ENCODE measurements around the gene PEX1. TPM values are rescaled to one million over a fixed set of nuclear protein-coding genes. Genes with fewer than 3 reads are reported as not detected.

The PEX1 gene
- total and polyA plus RNA-seq, 2 experiments from 2014 or later = 22.5 to 25.4 TPM

DNA sequence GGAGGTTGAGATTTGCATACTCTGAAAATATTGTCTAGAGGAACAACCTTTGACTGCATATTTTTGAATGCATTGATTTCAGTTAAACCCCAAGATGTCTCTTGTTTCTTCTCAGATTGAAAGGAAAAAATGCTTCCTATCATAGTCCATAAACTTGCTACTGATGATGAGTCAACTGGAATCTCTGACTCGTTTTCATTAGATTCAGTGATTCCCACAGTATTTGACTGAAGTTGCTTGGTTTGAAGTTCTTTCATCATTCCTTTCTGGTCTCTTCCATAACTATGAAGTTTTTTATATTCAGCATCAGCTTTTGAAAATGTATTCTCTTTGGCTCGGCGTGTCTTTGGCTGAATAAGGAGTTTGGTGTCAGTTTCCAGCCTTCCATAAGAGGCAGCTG is 10.7 kb downstream of the PEX1 start:
- DNase-seq (ENCODE audit: low spot score) = no peak
- Histone ChIP-seq H3K4me2 (no peak overlapping the region), H3F3A (replicated peaks; ENCODE audit: low read depth) (no peaks in the 10 kb centered on the region), H2AFZ (no peak overlapping the region), H3K9me2 (ENCODE audit: insufficient read depth) (no peaks in the 10 kb centered on the region), H3K79me2 (replicated peaks; ENCODE audit: insufficient read depth) (no peaks in the 10 kb centered on the region; the same call in 1 of the 2 replicates), H3K36me3 (ENCODE audit: insufficient read depth) (peaks cover 18% of the 10 kb centered on the region; the same call in 1 of the 2 replicates), H3K27me3 (ENCODE audit: insufficient read depth) (no peaks in the 10 kb centered on the region), H3K4me3 (no peak overlapping the region), H3K4me1 (ENCODE audit: insufficient read depth) (no peaks in the 10 kb centered on the region), H4K20me1 (replicated peaks; ENCODE audit: insufficient read depth) (peaks cover 3% of the 10 kb centered on the region; the same call in 1 of the 2 replicates), H3K27ac (ENCODE audit: low read depth) (no peak overlapping the region)
- Mint-ChIP-seq H3K36me3 (ENCODE audit: low read depth) (peaks cover 20% of the 10 kb centered on the region; the same call in 2 of the 3 replicates), H3K9me3 (no peaks in the 10 kb centered on the region), H3K27ac (no peak overlapping the region), H3K27me3 (ENCODE audit: insufficient read depth, low read depth, poor library complexity) (no peaks in the 10 kb centered on the region), H3K4me3 (no peak overlapping the region), H3K4me1 (no peaks in the 10 kb centered on the region)
- ATAC-seq = no peak
- TF ChIP-seq CREB1 (CRISPR knock-in tag; IDR thresholded peaks at IDR 0.05; ENCODE audit: low read depth) (no peak), NANOG (IDR thresholded peaks at IDR 0.05; ENCODE audit: borderline replicate concordance) (no peak), POLR2AphosphoS5 (IDR thresholded peaks at IDR 0.05; ENCODE audit: low read depth) (no peak), STAT1 (IDR thresholded peaks at IDR 0.05; ENCODE audit: unreplicated experiment) (no peak), ZNF114 (CRISPR knock-in tag; IDR thresholded peaks at IDR 0.05) (no peak), ZNF331 (CRISPR knock-in tag; IDR thresholded peaks at IDR 0.05; ENCODE audit: low read depth) (no peak), EZH2 (IDR thresholded peaks at IDR 0.05; ENCODE audit: low read depth, unreplicated experiment) (no peak), JUNB (IDR thresholded peaks at IDR 0.05; ENCODE audit: unreplicated experiment) (no peak), EZH2phosphoT487 (IDR thresholded peaks at IDR 0.05; ENCODE audit: unreplicated experiment) (no peak)
- TF ChIP-seq, protein P1, sequence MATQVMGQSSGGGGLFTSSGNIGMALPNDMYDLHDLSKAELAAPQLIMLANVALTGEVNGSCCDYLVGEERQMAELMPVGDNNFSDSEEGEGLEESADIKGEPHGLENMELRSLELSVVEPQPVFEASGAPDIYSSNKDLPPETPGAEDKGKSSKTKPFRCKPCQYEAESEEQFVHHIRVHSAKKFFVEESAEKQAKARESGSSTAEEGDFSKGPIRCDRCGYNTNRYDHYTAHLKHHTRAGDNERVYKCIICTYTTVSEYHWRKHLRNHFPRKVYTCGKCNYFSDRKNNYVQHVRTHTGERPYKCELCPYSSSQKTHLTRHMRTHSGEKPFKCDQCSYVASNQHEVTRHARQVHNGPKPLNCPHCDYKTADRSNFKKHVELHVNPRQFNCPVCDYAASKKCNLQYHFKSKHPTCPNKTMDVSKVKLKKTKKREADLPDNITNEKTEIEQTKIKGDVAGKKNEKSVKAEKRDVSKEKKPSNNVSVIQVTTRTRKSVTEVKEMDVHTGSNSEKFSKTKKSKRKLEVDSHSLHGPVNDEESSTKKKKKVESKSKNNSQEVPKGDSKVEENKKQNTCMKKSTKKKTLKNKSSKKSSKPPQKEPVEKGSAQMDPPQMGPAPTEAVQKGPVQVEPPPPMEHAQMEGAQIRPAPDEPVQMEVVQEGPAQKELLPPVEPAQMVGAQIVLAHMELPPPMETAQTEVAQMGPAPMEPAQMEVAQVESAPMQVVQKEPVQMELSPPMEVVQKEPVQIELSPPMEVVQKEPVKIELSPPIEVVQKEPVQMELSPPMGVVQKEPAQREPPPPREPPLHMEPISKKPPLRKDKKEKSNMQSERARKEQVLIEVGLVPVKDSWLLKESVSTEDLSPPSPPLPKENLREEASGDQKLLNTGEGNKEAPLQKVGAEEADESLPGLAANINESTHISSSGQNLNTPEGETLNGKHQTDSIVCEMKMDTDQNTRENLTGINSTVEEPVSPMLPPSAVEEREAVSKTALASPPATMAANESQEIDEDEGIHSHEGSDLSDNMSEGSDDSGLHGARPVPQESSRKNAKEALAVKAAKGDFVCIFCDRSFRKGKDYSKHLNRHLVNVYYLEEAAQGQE (IDR thresholded peaks at IDR 0.05; ENCODE audit: unreplicated experiment) = no peak
- TF ChIP-seq, protein P2, sequence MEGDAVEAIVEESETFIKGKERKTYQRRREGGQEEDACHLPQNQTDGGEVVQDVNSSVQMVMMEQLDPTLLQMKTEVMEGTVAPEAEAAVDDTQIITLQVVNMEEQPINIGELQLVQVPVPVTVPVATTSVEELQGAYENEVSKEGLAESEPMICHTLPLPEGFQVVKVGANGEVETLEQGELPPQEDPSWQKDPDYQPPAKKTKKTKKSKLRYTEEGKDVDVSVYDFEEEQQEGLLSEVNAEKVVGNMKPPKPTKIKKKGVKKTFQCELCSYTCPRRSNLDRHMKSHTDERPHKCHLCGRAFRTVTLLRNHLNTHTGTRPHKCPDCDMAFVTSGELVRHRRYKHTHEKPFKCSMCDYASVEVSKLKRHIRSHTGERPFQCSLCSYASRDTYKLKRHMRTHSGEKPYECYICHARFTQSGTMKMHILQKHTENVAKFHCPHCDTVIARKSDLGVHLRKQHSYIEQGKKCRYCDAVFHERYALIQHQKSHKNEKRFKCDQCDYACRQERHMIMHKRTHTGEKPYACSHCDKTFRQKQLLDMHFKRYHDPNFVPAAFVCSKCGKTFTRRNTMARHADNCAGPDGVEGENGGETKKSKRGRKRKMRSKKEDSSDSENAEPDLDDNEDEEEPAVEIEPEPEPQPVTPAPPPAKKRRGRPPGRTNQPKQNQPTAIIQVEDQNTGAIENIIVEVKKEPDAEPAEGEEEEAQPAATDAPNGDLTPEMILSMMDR (conservative IDR thresholded peaks at IDR 0.05; ENCODE audit: low read depth in 2 of 2) = no peak
- TF ChIP-seq, protein P3, sequence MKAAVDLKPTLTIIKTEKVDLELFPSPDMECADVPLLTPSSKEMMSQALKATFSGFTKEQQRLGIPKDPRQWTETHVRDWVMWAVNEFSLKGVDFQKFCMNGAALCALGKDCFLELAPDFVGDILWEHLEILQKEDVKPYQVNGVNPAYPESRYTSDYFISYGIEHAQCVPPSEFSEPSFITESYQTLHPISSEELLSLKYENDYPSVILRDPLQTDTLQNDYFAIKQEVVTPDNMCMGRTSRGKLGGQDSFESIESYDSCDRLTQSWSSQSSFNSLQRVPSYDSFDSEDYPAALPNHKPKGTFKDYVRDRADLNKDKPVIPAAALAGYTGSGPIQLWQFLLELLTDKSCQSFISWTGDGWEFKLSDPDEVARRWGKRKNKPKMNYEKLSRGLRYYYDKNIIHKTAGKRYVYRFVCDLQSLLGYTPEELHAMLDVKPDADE (IDR thresholded peaks at IDR 0.05) = no peak
- TF ChIP-seq, protein P4, sequence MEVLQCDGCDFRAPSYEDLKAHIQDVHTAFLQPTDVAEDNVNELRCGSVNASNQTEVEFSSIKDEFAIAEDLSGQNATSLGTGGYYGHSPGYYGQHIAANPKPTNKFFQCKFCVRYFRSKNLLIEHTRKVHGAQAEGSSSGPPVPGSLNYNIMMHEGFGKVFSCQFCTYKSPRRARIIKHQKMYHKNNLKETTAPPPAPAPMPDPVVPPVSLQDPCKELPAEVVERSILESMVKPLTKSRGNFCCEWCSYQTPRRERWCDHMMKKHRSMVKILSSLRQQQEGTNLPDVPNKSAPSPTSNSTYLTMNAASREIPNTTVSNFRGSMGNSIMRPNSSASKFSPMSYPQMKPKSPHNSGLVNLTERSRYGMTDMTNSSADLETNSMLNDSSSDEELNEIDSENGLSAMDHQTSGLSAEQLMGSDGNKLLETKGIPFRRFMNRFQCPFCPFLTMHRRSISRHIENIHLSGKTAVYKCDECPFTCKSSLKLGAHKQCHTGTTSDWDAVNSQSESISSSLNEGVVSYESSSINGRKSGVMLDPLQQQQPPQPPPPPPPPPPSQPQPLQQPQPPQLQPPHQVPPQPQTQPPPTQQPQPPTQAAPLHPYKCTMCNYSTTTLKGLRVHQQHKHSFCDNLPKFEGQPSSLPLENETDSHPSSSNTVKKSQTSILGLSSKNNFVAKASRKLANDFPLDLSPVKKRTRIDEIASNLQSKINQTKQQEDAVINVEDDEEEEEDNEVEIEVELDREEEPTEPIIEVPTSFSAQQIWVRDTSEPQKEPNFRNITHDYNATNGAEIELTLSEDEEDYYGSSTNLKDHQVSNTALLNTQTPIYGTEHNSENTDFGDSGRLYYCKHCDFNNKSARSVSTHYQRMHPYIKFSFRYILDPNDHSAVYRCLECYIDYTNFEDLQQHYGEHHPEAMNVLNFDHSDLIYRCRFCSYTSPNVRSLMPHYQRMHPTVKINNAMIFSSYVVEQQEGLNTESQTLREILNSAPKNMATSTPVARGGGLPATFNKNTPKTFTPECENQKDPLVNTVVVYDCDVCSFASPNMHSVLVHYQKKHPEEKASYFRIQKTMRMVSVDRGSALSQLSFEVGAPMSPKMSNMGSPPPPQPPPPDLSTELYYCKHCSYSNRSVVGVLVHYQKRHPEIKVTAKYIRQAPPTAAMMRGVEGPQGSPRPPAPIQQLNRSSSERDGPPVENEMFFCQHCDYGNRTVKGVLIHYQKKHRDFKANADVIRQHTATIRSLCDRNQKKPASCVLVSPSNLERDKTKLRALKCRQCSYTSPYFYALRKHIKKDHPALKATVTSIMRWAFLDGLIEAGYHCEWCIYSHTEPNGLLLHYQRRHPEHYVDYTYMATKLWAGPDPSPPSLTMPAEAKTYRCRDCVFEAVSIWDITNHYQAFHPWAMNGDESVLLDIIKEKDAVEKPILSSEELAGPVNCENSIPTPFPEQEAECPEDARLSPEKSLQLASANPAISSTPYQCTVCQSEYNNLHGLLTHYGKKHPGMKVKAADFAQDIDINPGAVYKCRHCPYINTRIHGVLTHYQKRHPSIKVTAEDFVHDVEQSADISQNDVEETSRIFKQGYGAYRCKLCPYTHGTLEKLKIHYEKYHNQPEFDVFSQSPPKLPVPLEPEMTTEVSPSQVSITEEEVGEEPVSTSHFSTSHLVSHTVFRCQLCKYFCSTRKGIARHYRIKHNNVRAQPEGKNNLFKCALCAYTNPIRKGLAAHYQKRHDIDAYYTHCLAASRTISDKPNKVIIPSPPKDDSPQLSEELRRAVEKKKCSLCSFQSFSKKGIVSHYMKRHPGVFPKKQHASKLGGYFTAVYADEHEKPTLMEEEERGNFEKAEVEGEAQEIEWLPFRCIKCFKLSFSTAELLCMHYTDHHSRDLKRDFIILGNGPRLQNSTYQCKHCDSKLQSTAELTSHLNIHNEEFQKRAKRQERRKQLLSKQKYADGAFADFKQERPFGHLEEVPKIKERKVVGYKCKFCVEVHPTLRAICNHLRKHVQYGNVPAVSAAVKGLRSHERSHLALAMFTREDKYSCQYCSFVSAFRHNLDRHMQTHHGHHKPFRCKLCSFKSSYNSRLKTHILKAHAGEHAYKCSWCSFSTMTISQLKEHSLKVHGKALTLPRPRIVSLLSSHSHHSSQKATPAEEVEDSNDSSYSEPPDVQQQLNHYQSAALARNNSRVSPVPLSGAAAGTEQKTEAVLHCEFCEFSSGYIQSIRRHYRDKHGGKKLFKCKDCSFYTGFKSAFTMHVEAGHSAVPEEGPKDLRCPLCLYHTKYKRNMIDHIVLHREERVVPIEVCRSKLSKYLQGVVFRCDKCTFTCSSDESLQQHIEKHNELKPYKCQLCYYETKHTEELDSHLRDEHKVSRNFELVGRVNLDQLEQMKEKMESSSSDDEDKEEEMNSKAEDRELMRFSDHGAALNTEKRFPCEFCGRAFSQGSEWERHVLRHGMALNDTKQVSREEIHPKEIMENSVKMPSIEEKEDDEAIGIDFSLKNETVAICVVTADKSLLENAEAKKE (CRISPR knock-in tag; IDR thresholded peaks at IDR 0.05) = no peak

All from GM23338 (cell line).